Neural progenitor cell (in vitro differentiated cells): Measurements from ENCODE around the gene ZBTB7B. TPM values are rescaled to one million over a fixed set of nuclear protein-coding genes. Genes with fewer than 3 reads are reported as not detected.

Experiments used
- DNase-seq: peaks from one replicate; pipeline ENCODE4 v3.0.0-alpha.2; 2016; ENCODE audit warnings: low spot score
- H2AFZ ChIP-seq: fragments of 200-600 bp; sonication (generic); replicated peaks from 2 replicates; pipeline ENCODE4 v1.6.1; 2016; ENCODE audit warnings: antibody characterized with exemption
- H3F3A ChIP-seq: fragments of 200-600 bp; sonication (generic); 2 replicates; pipeline ENCODE4 v1.6.1; 2016; ENCODE audit warnings: antibody characterized with exemption, low read depth
- H3K27ac ChIP-seq: fragments of 200-600 bp; sonication (generic); 2 replicates; pipeline ENCODE4 v1.5.1; 2016; ENCODE audit warnings: mild to moderate bottlenecking
- H3K27me3 ChIP-seq: fragments of 200-600 bp; sonication (generic); 2 replicates; pipeline ENCODE4 v1.6.1; 2016; ENCODE audit warnings: mild to moderate bottlenecking, moderate library complexity
- H3K36me3 ChIP-seq: fragments of 200-600 bp; sonication (generic); 2 replicates; pipeline ENCODE4 v1.5.1; 2016
- H3K4me1 ChIP-seq: fragments of 200-600 bp; sonication (generic); 2 replicates; pipeline ENCODE4 v1.6.1; 2016; ENCODE audit warnings: mixed run types
- H3K4me2 ChIP-seq: fragments of 200-600 bp; sonication (generic); 2 replicates; pipeline ENCODE4 v1.6.1; 2016
- H3K4me3 ChIP-seq: fragments of 200-600 bp; sonication (generic); 2 replicates; pipeline ENCODE4 v1.5.1; 2016
- H3K79me2 ChIP-seq: fragments of 200-600 bp; sonication (generic); 2 replicates; pipeline ENCODE4 v1.6.1; 2016; ENCODE audit warnings: low read depth
- H3K9ac ChIP-seq: fragments of 200-600 bp; sonication (generic); 2 replicates; pipeline ENCODE4 v1.6.1; 2016
- H3K9me3 ChIP-seq: fragments of 200-600 bp; sonication (generic); 2 replicates; pipeline ENCODE4 v1.5.1; 2016; ENCODE audit warnings: low read depth
- H4K20me1 ChIP-seq: fragments of 200-600 bp; sonication (generic); 2 replicates; pipeline ENCODE4 v1.6.1; 2016; ENCODE audit warnings: low read depth
- H3K27ac Mint-ChIP-seq: 3 replicates; pipeline ENCODE4 v1.8.0; 2021; ENCODE audit warnings: mixed read lengths
- H3K27me3 Mint-ChIP-seq: 2 replicates; pipeline ENCODE4 v1.8.0; 2022; ENCODE audit warnings: low read depth, mild to moderate bottlenecking, inconsistent platforms, moderate library complexity, mixed read lengths; ENCODE audit not compliant: insufficient read depth
- H3K36me3 Mint-ChIP-seq: 3 replicates; pipeline ENCODE4 v1.8.0; 2021; ENCODE audit warnings: mixed read lengths
- H3K4me1 Mint-ChIP-seq: 3 replicates; pipeline ENCODE4 v1.8.0; 2021; ENCODE audit warnings: mixed read lengths
- H3K4me3 Mint-ChIP-seq: 3 replicates; pipeline ENCODE4 v1.8.0; 2021; ENCODE audit warnings: mild to moderate bottlenecking, moderate library complexity, mixed read lengths
- H3K9me3 Mint-ChIP-seq: 3 replicates; pipeline ENCODE4 v1.8.0; 2020; ENCODE audit warnings: mixed read lengths
- CTCF ChIP-seq: fragments of 200-600 bp; sonication (generic); IDR thresholded peaks from 2 replicates; pipeline ENCODE4 v1.5.1; 2017; ENCODE audit warnings: antibody characterized with exemption, mild to moderate bottlenecking
- EZH2 ChIP-seq: fragments of 200-600 bp; sonication (generic); IDR thresholded peaks from 2 replicates; pipeline ENCODE4 v1.6.1; 2017; ENCODE audit warnings: antibody characterized with exemption, mild to moderate bottlenecking, moderate library complexity
- EZH2phosphoT487 ChIP-seq: fragments of 200-600 bp; sonication (generic); IDR thresholded peaks from 2 replicates; pipeline ENCODE4 v1.6.1; 2017; ENCODE audit warnings: antibody characterized with exemption
- total RNA-seq: library from RNA; depleted of rRNA; stranded (reverse); fragments of >200 nt; gene quantifications from 2 replicates; pipeline ENCODE4 v1.2.3, GENCODE V29; 2015; ENCODE audit warnings: low replicate concordance

ZBTB7B gene
- total RNA-seq, 1 donor from 2014 or later: 4.7 TPM

- H3K9ac ChIP-seq: no peak overlapping the region
- no peak overlapping the region for H3K27ac ChIP-seq
- peak overlapping the region; percentile 87 for H3K4me3 Mint-ChIP-seq
- H3K36me3 Mint-ChIP-seq: peaks cover 9% of the 10 kb centered on the region
- no peaks in the 10 kb centered on the region for H3K36me3 ChIP-seq
- peaks cover 30% of the 10 kb centered on the region for H3F3A ChIP-seq
- H2AFZ ChIP-seq: peak overlapping the region; percentile 58
- TF ChIP-seq EZH2phosphoT487 (peak; percentile 17), EZH2 (no peak), CTCF (peak; percentile 71)
- peaks cover 27% of the 10 kb centered on the region for H4K20me1 ChIP-seq
- H3K79me2 ChIP-seq: peaks cover 13% of the 10 kb centered on the region
- peaks cover 2% of the 10 kb centered on the region for H3K9me3 Mint-ChIP-seq
- peaks cover 36% of the 10 kb centered on the region for H3K4me1 Mint-ChIP-seq
- peak overlapping the region; percentile 94 for H3K4me2 ChIP-seq
- DNase-seq: peak; percentile 88
- no peak overlapping the region for H3K27ac Mint-ChIP-seq
- no peaks in the 10 kb centered on the region for H3K9me3 ChIP-seq
- peaks cover 10% of the 10 kb centered on the region for H3K27me3 Mint-ChIP-seq
- peak overlapping the region; percentile 93 for H3K4me3 ChIP-seq
- peaks cover 21% of the 10 kb centered on the region for H3K4me1 ChIP-seq
- H3K27me3 ChIP-seq: peaks cover 7% of the 10 kb centered on the region
Measured at GRCh38 chr1:155062702-155063411, 60.3 kb downstream of the ZBTB7B start.

GRCh38 chr1:155063550-155064110 lies 61.0 kb downstream of the ZBTB7B start, which contains the start of gene EFNA4:
EFNA4 (plus strand) TSS chr1:155063740; CDS start chr1:155063824, 84 bp downstream.
- TF ChIP-seq EZH2 (no peak), EZH2phosphoT487 (no peak), CTCF (no peak)
- Histone ChIP-seq H3K4me3 (peak within 1 kb of the TSS; percentile 93), H3K27ac (peak within 1 kb of the TSS; percentile 88), H3F3A (peaks cover 31% of the 10 kb centered on the region), H3K4me2 (peak within 1 kb of the TSS; percentile 94), H2AFZ (peak within 1 kb of the TSS; percentile 81), H3K9me3 (no peaks in the 10 kb centered on the region), H3K27me3 (peaks cover 7% of the 10 kb centered on the region), H3K4me1 (peaks cover 21% of the 10 kb centered on the region), H4K20me1 (peaks cover 29% of the 10 kb centered on the region), H3K36me3 (no peaks in the 10 kb centered on the region), H3K9ac (peak within 1 kb of the TSS; percentile 41), H3K79me2 (peaks cover 13% of the 10 kb centered on the region)
- Mint-ChIP-seq H3K4me3 (peak within 1 kb of the TSS; percentile 89), H3K36me3 (peaks cover 9% of the 10 kb centered on the region), H3K27ac (peak within 1 kb of the TSS; percentile 30), H3K27me3 (peaks cover 10% of the 10 kb centered on the region), H3K9me3 (peaks cover 2% of the 10 kb centered on the region), H3K4me1 (peaks cover 39% of the 10 kb centered on the region)
- peak; percentile 96 for DNase-seq

GRCh38 chr1:155064111-155064831 lies 61.7 kb downstream of the ZBTB7B start:
- peak overlapping the region; percentile 89 for H3K4me3 Mint-ChIP-seq
- peak overlapping the region; percentile 93 for H3K4me3 ChIP-seq
- H3F3A ChIP-seq: peaks cover 34% of the 10 kb centered on the region
- peak overlapping the region; percentile 94 for H3K4me2 ChIP-seq
- no peaks in the 10 kb centered on the region for H3K36me3 ChIP-seq
- H3K36me3 Mint-ChIP-seq: peaks cover 9% of the 10 kb centered on the region
- H3K9ac ChIP-seq: peak overlapping the region; percentile 41
- peak; percentile 68 for DNase-seq
- no peaks in the 10 kb centered on the region for H3K9me3 ChIP-seq
- H3K9me3 Mint-ChIP-seq: peaks cover 2% of the 10 kb centered on the region
- H3K27me3 Mint-ChIP-seq: peaks cover 10% of the 10 kb centered on the region
- TF ChIP-seq EZH2: no peak
- no peak for TF ChIP-seq EZH2phosphoT487
- TF ChIP-seq CTCF: no peak
- H3K4me1 ChIP-seq: peaks cover 21% of the 10 kb centered on the region
- H4K20me1 ChIP-seq: peaks cover 35% of the 10 kb centered on the region
- H3K79me2 ChIP-seq: peaks cover 13% of the 10 kb centered on the region
- peaks cover 43% of the 10 kb centered on the region for H3K4me1 Mint-ChIP-seq
- peak overlapping the region; percentile 30 for H3K27ac Mint-ChIP-seq
- peak overlapping the region; percentile 88 for H3K27ac ChIP-seq
- H3K27me3 ChIP-seq: peaks cover 7% of the 10 kb centered on the region
- peak overlapping the region; percentile 81 for H2AFZ ChIP-seq
